H1 (cell line): Measurements from ENCODE around the gene HIBCH. TPM values are rescaled to one million over a fixed set of nuclear protein-coding genes. Genes with fewer than 3 reads are reported as not detected.

Source experiments
- CTCF ChIA-PET: fragments of 300-600 bp; sonication (Branson Sonifier 250); formaldehyde crosslinking; loops from one replicate; lab custom pipeline; 2021; ENCODE audit not compliant: partially characterized antibody; lab: Charles Lee
- POLR2A ChIA-PET: fragments of 300-600 bp; sonication (Branson Sonifier 250); formaldehyde crosslinking; loops from one replicate; lab custom pipeline; 2021; ENCODE audit warnings: inconsistent platforms; ENCODE audit not compliant: partially characterized antibody; lab: Charles Lee
- DNase-seq, 2 experiments: peaks; one replicate each; pipeline versions ENCODE4 v3.0.0 to v3.0.0-alpha.2; 2010 to 2022; ENCODE audit warnings: low spot score in 2 of 2, low read depth in 1 of 2, mixed read lengths in 1 of 2
- FAIRE-seq: peaks from 2 replicates; lab custom pipeline; 2011; peaks lifted over from hg19 to GRCh38; lab: Jason Lieb, UNC
- H2AFZ ChIP-seq: 2 replicates; pipeline ENCODE4 v1.8.1; 2012; ENCODE audit warnings: low read length, inconsistent platforms
- H2AK5ac ChIP-seq: 2 replicates; pipeline ENCODE4 v1.6.1; 2013; ENCODE audit warnings: low read depth, low read length
- H2BK120ac ChIP-seq: replicated peaks from 2 replicates; pipeline ENCODE3; 2013; ENCODE audit warnings: low read depth, low read length, inconsistent platforms
- H2BK12ac ChIP-seq: 2 replicates; pipeline ENCODE4 v1.6.1; 2013; ENCODE audit warnings: low read depth, low read length
- H2BK15ac ChIP-seq: 2 replicates; pipeline ENCODE4 v1.6.1; 2013; ENCODE audit warnings: low read length
- H2BK20ac ChIP-seq: 2 replicates; pipeline ENCODE4 v1.6.1; 2013; ENCODE audit warnings: low read length
- H2BK5ac ChIP-seq: 2 replicates; pipeline ENCODE4 v1.6.1; 2013; ENCODE audit warnings: low read depth, low read length
- H3K14ac ChIP-seq: 2 replicates; pipeline ENCODE4 v1.6.1; 2013; ENCODE audit warnings: inconsistent platforms; ENCODE audit not compliant: insufficient read length
- H3K18ac ChIP-seq: 2 replicates; pipeline ENCODE4 v1.6.1; 2013; ENCODE audit warnings: low read length; ENCODE audit errors: extremely low read depth
- H3K23ac ChIP-seq: 2 replicates; pipeline ENCODE4 v1.6.1; 2013; ENCODE audit warnings: inconsistent platforms; ENCODE audit not compliant: insufficient read length
- H3K23me2 ChIP-seq: 2 replicates; pipeline ENCODE4 v1.6.1; 2013; ENCODE audit warnings: low read depth, low read length
- H3K27ac ChIP-seq: 2 replicates; pipeline ENCODE4 v1.6.1; 2011; ENCODE audit warnings: low read depth, low read length, inconsistent platforms
- H3K27me3 ChIP-seq, 4 experiments: replicated peaks in 1 of 4; 1 replicate in 1 of 4; 2 replicates in 3 of 4; pipeline versions ENCODE4 v1.6.1 to v1.8.1; 2011 to 2013; ENCODE audit warnings: low read length in 3 of 4, mild to moderate bottlenecking in 3 of 4, inconsistent platforms in 2 of 4, mixed read lengths in 2 of 4, moderate library complexity in 1 of 4; ENCODE audit not compliant: control insufficient read depth in 3 of 4, insufficient read depth in 3 of 4; ENCODE audit errors: extremely low read depth in 1 of 4
- H3K36me3 ChIP-seq, 4 experiments: 2 replicates each; pipeline versions ENCODE4 v1.6.1 to v1.8.1; 2011 to 2013; ENCODE audit warnings: mild to moderate bottlenecking in 4 of 4, low read length in 3 of 4, moderate library complexity in 2 of 4, control low read depth in 1 of 4, inconsistent platforms in 1 of 4; ENCODE audit not compliant: insufficient read depth in 4 of 4, control insufficient read depth in 2 of 4
- H3K4ac ChIP-seq: replicated peaks from 2 replicates; pipeline ENCODE3; 2013; ENCODE audit warnings: low read length, low read depth, mixed read lengths, inconsistent platforms; ENCODE audit not compliant: insufficient read length
- H3K4me1 ChIP-seq, 4 experiments: replicated peaks in 1 of 4; 1 replicate in 1 of 4; 2 replicates in 3 of 4; pipeline versions ENCODE4 v1.6.1 to v1.8.1; 2011 to 2013; ENCODE audit warnings: low read length in 3 of 4, inconsistent platforms in 2 of 4, mixed read lengths in 1 of 4; ENCODE audit not compliant: insufficient read depth in 4 of 4, control insufficient read depth in 3 of 4
- H3K4me2 ChIP-seq, 2 experiments: 2 replicates each; pipeline versions ENCODE4 v1.6.1 to v1.8.1; 2011 to 2013; ENCODE audit warnings: low read depth in 2 of 2, low read length in 2 of 2, control low read depth in 1 of 2, inconsistent platforms in 1 of 2, mild to moderate bottlenecking in 1 of 2; ENCODE audit not compliant: insufficient read depth in 1 of 2
- H3K4me3 ChIP-seq, 4 experiments: fragments of 200-600, 300-600 bp in 1 of 4; sonication (generic), shearing (Covaris generic), sonication (Bioruptor Twin) in 1 of 4; 2 replicates each; pipeline versions ENCODE4 v1.5.1 to v1.8.1; 2011 to 2016; ENCODE audit warnings: low read length in 4 of 4, low read depth in 3 of 4, control low read depth in 2 of 4, inconsistent platforms in 2 of 4, mild to moderate bottlenecking in 2 of 4, mixed read lengths in 1 of 4, moderate library complexity in 1 of 4; ENCODE audit not compliant: insufficient read depth in 2 of 4; ENCODE audit errors: extremely low read depth in 1 of 4
- H3K56ac ChIP-seq: replicated peaks from 2 replicates; pipeline ENCODE3; 2013; ENCODE audit warnings: low read depth, mild to moderate bottlenecking, mixed read lengths, low read length, inconsistent platforms; ENCODE audit not compliant: insufficient read length
- H3K79me1 ChIP-seq: 2 replicates; pipeline ENCODE4 v1.6.1; 2013; ENCODE audit warnings: low read depth, low read length, control low read depth
- H3K79me2 ChIP-seq, 2 experiments: 2 replicates each; pipeline versions ENCODE4 v1.6.1 to v1.8.1; 2012 to 2013; ENCODE audit warnings: low read length in 2 of 2, mild to moderate bottlenecking in 2 of 2, inconsistent platforms in 1 of 2; ENCODE audit not compliant: insufficient read depth in 2 of 2, control insufficient read depth in 1 of 2
- H3K9ac ChIP-seq, 4 experiments: replicated peaks in 1 of 4; 1 replicate in 1 of 4; 2 replicates in 3 of 4; pipeline versions ENCODE4 v1.6.1 to v1.8.1; 2011 to 2013; ENCODE audit warnings: low read depth in 3 of 4, low read length in 3 of 4, control low read depth in 2 of 4, mild to moderate bottlenecking in 2 of 4, moderate library complexity in 2 of 4, inconsistent platforms in 1 of 4; ENCODE audit errors: extremely low read depth in 1 of 4
- H3K9me3 ChIP-seq, 2 experiments: 2 replicates each; pipeline versions ENCODE4 v1.6.1 to v1.8.1; 2012 to 2013; ENCODE audit warnings: mild to moderate bottlenecking in 2 of 2, moderate library complexity in 2 of 2, control low read depth in 1 of 2, inconsistent platforms in 1 of 2, low read depth in 1 of 2, low read length in 1 of 2, mixed read lengths in 1 of 2; ENCODE audit not compliant: insufficient read depth in 2 of 2
- H4K20me1 ChIP-seq, 2 experiments: replicated peaks in 1 of 2; 2 replicates each; pipeline versions ENCODE3 to v1.8.1; 2011 to 2013; ENCODE audit warnings: inconsistent platforms in 2 of 2, low read length in 2 of 2, mild to moderate bottlenecking in 1 of 2; ENCODE audit not compliant: insufficient read depth in 2 of 2, control insufficient read depth in 1 of 2
- H4K5ac ChIP-seq: 2 replicates; pipeline ENCODE4 v1.6.1; 2013; ENCODE audit warnings: low read length, low read depth, mixed read lengths, inconsistent platforms; ENCODE audit not compliant: insufficient read length
- H4K8ac ChIP-seq: 2 replicates; pipeline ENCODE4 v1.8.0; 2013; ENCODE audit warnings: mild to moderate bottlenecking, moderate library complexity, low read length, inconsistent platforms; ENCODE audit not compliant: insufficient read depth; ENCODE audit errors: extremely low read depth
- H4K91ac ChIP-seq: replicated peaks from 2 replicates; pipeline ENCODE3; 2013; ENCODE audit warnings: low read length, mixed read lengths, inconsistent platforms; ENCODE audit not compliant: insufficient read length
- GABPA ChIP-seq: IDR thresholded peaks from 2 replicates; pipeline ENCODE4 v1.6.1; 2011; ENCODE audit warnings: mild to moderate bottlenecking, low read length, moderate library complexity, borderline replicate concordance; ENCODE audit not compliant: insufficient read depth
- polyA plus RNA-seq, 7 experiments: library from polyadenylated mRNA; depleted of rRNA in 3 of 7; stranded (reverse) in 5 of 7; unstranded in 2 of 7; fragments of >200 nt in 5 of 7; fragments of 200-250 nt in 2 of 7; gene quantifications; 1 replicate in 5 of 7; 2 replicates in 1 of 7; 4 replicates in 1 of 7; pipeline versions ENCODE4 v1.2.1 to v1.2.3, GENCODE V29; 2011 to 2013; ENCODE audit warnings: missing spikeins in 2 of 7, mixed read lengths in 2 of 7
- total RNA-seq: library from RNA; stranded (reverse); fragmentation: NEBNext Ultra II Directional; extraction: Animal tissue kit (Norgen Biotek cat#: 25700); gene quantifications from 2 replicates; pipeline ENCODE4 v1.2.1, GENCODE V29; 2021

Gene HIBCH
- total and polyA plus RNA-seq, 2 of the 8 experiments (the other 6 are each of a cell fraction or from before 2014, with no cell fraction given), result 7.5 to 31.8 TPM

DNA sequence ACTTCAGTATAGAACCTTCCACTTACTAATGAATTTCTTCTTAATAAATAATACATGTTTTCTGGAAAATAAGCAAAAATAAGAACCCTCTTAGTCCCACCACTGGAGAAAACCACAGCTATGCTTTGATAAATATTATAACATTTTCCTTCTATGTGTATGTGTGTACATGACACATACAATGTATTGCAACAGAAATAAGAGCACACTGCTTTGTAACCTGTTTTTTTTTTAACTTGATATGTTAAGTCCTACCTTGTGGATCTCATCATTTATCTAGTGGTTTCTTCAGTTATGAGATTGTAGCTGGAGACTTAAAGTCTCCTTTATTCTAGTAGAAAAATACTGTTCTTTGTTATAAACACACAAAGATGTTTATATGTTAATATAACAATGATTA is 40.9 kb upstream of the HIBCH start:
- Histone ChIP-seq H2BK120ac (no peak overlapping the region), H2BK12ac (no peak overlapping the region), H3K4me2 (no peak overlapping the region), H2BK5ac (no peak overlapping the region), H4K91ac (no peak overlapping the region), H3K9ac (no peak overlapping the region), H3K36me3 (no peaks in the 10 kb centered on the region), H3K79me1 (no peaks in the 10 kb centered on the region), H2AFZ (no peak overlapping the region), H3K56ac (no peak overlapping the region), H3K79me2 (no peaks in the 10 kb centered on the region), H3K18ac (no peak overlapping the region), H3K4me1 (no peaks in the 10 kb centered on the region), H2BK20ac (no peak overlapping the region), H3K14ac (no peak overlapping the region), H4K8ac (no peak overlapping the region), H2BK15ac (no peak overlapping the region), H3K27me3 (no peaks in the 10 kb centered on the region), H4K20me1 (no peaks in the 10 kb centered on the region), H3K4ac (no peak overlapping the region), H3K23ac (no peak overlapping the region), H3K9me3 (no peaks in the 10 kb centered on the region), H3K27ac (no peak overlapping the region), H3K4me3 (no peak overlapping the region), H4K5ac (no peak overlapping the region), H3K23me2 (no peaks in the 10 kb centered on the region), H2AK5ac (no peak overlapping the region)
- ChIA-PET POLR2A (no interaction called here), CTCF (interaction anchor here (0.5 to 1.6 kb wide), 3 partner anchors 10 to 279 kb away, joined by 3 to 5 read pairs (median 4); no protein-coding TSS in a partner anchor)
- no peak for TF ChIP-seq GABPA
- DNase-seq (no peak), FAIRE-seq (no peak)
